Measurements from ENCODE around the gene HTATIP2.

Gene HTATIP2

GRCh38 chr11:20363500-20364340, at the start of gene HTATIP2:
Gene HTATIP2 (plus strand): TSS chr11:20363714. CDS start chr11:20364238, 524 bp downstream.
- Mint-ChIP-seq H3K4me3 (peak within 1 kb of the TSS; percentile 80), H3K36me3 (peaks cover 42% of the 10 kb centered on the region)

DNA sequence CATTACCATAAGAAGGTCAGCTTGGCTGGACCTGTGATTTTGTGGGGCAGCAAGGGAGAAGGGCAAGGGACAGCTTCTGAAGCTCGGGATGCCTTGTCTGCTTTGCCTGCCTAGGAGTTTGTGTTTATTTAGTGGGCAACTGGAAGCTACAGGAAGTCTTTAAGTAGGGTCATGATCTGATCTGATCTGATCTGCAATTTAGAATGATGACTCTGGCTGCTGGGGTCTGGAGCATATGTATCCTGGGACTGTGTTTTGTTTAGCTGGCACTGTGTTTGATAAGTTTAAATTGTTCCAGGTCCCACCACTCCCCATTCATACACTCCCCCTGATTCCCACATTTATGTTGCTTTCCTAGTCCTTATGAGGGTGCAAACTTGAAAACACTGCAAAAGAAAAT, 47.7 kb upstream of the HTATIP2 start:
- H3K4me3 Mint-ChIP-seq, result no peak overlapping the region
- H3K4me1 Mint-ChIP-seq, result no peaks in the 10 kb centered on the region
- CTCF ChIA-PET, result no interaction called here
- no peaks in the 10 kb centered on the region for H3K36me3 Mint-ChIP-seq
- no peak overlapping the region for H3K27ac Mint-ChIP-seq
- DNase-seq, result no peak
- no peaks in the 10 kb centered on the region for H3K9me3 Mint-ChIP-seq
- no peaks in the 10 kb centered on the region for H3K27me3 Mint-ChIP-seq

More at GRCh38 chr11:20363500-20364340, at the start of gene HTATIP2:
- H3K27me3 Mint-ChIP-seq, result no peaks in the 10 kb centered on the region
- peaks cover 5% of the 10 kb centered on the region for H3K9me3 Mint-ChIP-seq
- CTCF ChIA-PET, result interaction anchor here (1.0 to 3.3 kb wide), 3 partner anchors 8 to 34 kb away, joined by 3 to 12 read pairs (median 4); no protein-coding TSS in a partner anchor
- peak within 1 kb of the TSS; percentile 88 for H3K27ac Mint-ChIP-seq
- peaks cover 74% of the 10 kb centered on the region for H3K4me1 Mint-ChIP-seq
- DNase-seq, result peak; percentile 84

GRCh38 chr11:20321177-20321576, 42.3 kb upstream of the HTATIP2 start:
- CTCF ChIA-PET, result interaction anchor here (1.8 kb wide), 1 partner anchor 32 kb away, joined by 7 read pairs; no protein-coding TSS in a partner anchor
- H3K27me3 Mint-ChIP-seq, result peaks cover 9% of the 10 kb centered on the region
- no peak for DNase-seq

DNA sequence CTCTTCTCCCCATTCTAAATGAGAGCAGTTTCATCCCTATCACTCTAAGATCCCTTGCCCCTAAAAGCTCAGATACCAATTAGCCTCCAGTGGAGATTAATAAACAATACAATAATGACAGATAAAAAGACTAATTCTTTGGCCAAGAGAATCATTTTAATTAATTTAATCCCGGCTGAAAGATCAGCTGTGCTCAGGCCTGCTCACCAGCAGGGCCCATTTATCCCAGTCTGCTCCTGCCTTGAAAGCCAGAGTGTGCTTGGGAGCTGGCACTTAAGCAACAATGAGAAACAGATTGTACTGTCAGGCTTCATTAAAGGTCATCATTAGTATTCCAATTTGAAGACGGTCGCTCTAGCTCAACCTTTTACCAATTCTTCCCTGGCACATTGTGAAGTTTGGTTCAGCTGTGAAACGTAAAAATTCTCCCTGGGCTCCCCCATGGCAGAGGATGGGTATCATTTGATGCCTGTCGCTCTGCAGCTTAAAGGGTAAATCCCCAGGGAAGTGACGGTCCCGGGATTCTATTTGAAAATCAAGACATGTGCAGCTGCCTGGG, 36.1 kb upstream of the HTATIP2 start:
- H3K36me3 Mint-ChIP-seq, result no peaks in the 10 kb centered on the region
- no peak overlapping the region for H3K27ac Mint-ChIP-seq
- no peaks in the 10 kb centered on the region for H3K9me3 Mint-ChIP-seq
- no peaks in the 10 kb centered on the region for H3K4me1 Mint-ChIP-seq
- H3K27me3 Mint-ChIP-seq, result peaks cover 13% of the 10 kb centered on the region
- CTCF ChIA-PET, result no interaction called here
- DNase-seq, result no peak
- H3K4me3 Mint-ChIP-seq, result no peak overlapping the region

More at GRCh38 chr11:20321177-20321576, 42.3 kb upstream of the HTATIP2 start:
- Mint-ChIP-seq H3K36me3 (no peaks in the 10 kb centered on the region), H3K9me3 (no peaks in the 10 kb centered on the region), H3K27ac (no peak overlapping the region), H3K4me1 (no peaks in the 10 kb centered on the region), H3K4me3 (no peak overlapping the region)

GRCh38 chr11:20336056-20336455, 27.5 kb upstream of the HTATIP2 start:
- CTCF ChIA-PET, result interaction anchor here (1.5 kb wide), 1 partner anchor 208 kb away, joined by 3 read pairs; no protein-coding TSS in a partner anchor
- H3K27me3 Mint-ChIP-seq, result peaks cover 19% of the 10 kb centered on the region
- H3K36me3 Mint-ChIP-seq, result no peaks in the 10 kb centered on the region

DNA sequence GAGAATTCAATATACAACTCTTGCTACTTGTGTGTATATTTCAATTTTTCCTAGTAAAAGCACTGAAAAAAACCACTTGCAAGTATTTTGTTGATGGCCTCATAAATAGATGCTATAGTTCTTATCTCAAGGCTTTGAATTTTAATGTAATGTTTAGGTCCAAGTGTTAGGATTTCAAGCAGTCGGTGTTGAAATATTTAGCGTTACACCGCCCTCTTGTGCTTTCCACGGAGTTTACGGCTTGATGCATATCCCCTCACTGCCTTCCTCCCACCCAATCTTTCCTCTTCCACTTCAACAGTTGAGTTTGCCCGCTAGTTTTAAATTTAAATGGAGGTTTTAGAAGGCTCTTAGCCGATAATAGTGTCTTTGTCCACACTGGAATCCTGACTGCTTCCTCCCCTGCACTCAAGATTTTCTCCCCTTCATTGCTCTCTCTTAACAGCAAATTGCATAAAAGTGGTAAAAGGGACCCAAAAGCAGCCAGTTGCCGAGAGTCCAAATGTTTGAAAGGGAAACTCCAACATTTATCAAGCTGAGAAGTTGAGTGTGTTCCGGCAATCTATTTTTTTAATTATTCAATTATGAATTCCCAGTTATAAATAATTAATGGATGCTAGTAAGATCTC, 25.9 kb upstream of the HTATIP2 start:
- H3K27ac Mint-ChIP-seq, result no peak overlapping the region
- H3K36me3 Mint-ChIP-seq, result no peaks in the 10 kb centered on the region
- H3K9me3 Mint-ChIP-seq, result no peaks in the 10 kb centered on the region
- H3K27me3 Mint-ChIP-seq, result peaks cover 31% of the 10 kb centered on the region
- peaks cover 3% of the 10 kb centered on the region for H3K4me1 Mint-ChIP-seq
- CTCF ChIA-PET, result no interaction called here
- H3K4me3 Mint-ChIP-seq, result no peak overlapping the region
- peak; percentile 22 for DNase-seq

More at GRCh38 chr11:20336056-20336455, 27.5 kb upstream of the HTATIP2 start:
- H3K27ac Mint-ChIP-seq, result no peak overlapping the region
- H3K4me3 Mint-ChIP-seq, result no peak overlapping the region
- H3K4me1 Mint-ChIP-seq, result no peaks in the 10 kb centered on the region
- no peaks in the 10 kb centered on the region for H3K9me3 Mint-ChIP-seq
- no peak for DNase-seq

- peak; percentile 31 for DNase-seq
- Mint-ChIP-seq H3K27me3 (peaks cover 62% of the 10 kb centered on the region), H3K9me3 (no peaks in the 10 kb centered on the region), H3K27ac (no peak overlapping the region), H3K4me3 (no peak overlapping the region), H3K36me3 (no peaks in the 10 kb centered on the region), H3K4me1 (peaks cover 3% of the 10 kb centered on the region)
- CTCF ChIA-PET, result interaction anchor here (1.2 to 1.4 kb wide), 3 partner anchors 9 to 211 kb away, joined by 3 read pairs; no protein-coding TSS in a partner anchor
Observed at GRCh38 chr11:20342347-20343141, 21.0 kb upstream of the HTATIP2 start.

DNA sequence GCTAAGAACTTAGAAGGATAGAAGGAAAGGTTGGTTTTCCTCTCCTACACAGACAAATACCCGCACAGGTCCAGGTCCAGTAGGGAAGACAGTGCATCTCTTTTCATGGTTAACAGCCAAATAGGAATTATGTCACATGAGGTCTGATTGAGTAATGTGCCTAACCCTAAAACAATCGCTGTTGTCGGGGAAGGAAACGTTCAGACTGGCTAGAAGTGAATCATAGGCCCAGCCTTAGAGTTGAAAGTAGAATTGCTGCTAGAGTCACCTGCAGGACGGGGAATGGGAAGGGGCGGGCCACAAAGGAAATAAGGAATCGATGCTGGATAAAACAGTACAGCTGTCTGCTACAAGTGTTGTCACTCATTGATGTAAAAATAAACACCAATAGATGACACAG, 12.4 kb upstream of the HTATIP2 start:
- Mint-ChIP-seq H3K4me1 (peaks cover 4% of the 10 kb centered on the region), H3K27ac (no peak overlapping the region), H3K4me3 (no peak overlapping the region), H3K9me3 (no peaks in the 10 kb centered on the region), H3K27me3 (peaks cover 25% of the 10 kb centered on the region), H3K36me3 (no peaks in the 10 kb centered on the region)
- DNase-seq, result no peak
- CTCF ChIA-PET, result interaction anchor here (3.4 to 6.3 kb wide), 2 partner anchors 219 to 224 kb away, joined by 22 to 96 read pairs; no protein-coding TSS in a partner anchor

- Mint-ChIP-seq H3K4me1 (peaks cover 4% of the 10 kb centered on the region), H3K36me3 (no peaks in the 10 kb centered on the region), H3K27me3 (peaks cover 25% of the 10 kb centered on the region), H3K9me3 (no peaks in the 10 kb centered on the region), H3K4me3 (no peak overlapping the region), H3K27ac (no peak overlapping the region)
- no peak for DNase-seq
- CTCF ChIA-PET, result interaction anchor here (0.8 to 6.3 kb wide), 6 partner anchors 17 to 399 kb away, joined by 3 to 96 read pairs (median 6); no protein-coding TSS in a partner anchor
Observed at GRCh38 chr11:20351751-20352262, 11.7 kb upstream of the HTATIP2 start.

DNA sequence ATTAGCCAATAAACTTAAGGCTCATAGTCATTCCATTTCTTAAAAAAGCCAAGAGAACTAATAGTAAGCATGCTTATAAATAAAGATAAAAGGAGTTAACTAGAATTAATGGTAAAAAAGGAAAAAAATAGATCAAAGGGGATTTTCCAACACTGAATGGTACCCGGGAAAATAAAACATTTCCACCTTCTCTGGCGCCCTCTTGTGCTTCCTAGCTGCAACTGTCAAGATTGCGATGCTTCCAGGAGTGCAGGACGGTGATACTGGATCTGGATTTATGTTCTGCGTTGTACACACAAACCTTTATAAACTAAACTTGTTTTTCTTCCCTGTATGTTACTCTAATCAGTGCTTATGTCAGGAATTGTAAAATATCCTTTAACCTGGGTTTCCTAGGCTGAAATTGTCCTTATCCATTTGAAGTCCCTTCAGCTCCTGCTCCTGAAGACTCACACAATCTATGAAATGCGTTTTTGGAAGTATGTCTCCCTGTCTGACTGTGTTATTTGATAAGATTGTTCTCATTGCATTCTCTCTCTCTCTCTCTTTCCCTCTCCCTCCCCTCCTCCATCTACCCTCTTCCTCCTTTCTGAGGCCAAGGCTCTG, 9.6 kb upstream of the HTATIP2 start:
- DNase-seq, result peak; percentile 37
- peaks cover 4% of the 10 kb centered on the region for H3K4me1 Mint-ChIP-seq
- H3K27me3 Mint-ChIP-seq, result peaks cover 20% of the 10 kb centered on the region

DNA sequence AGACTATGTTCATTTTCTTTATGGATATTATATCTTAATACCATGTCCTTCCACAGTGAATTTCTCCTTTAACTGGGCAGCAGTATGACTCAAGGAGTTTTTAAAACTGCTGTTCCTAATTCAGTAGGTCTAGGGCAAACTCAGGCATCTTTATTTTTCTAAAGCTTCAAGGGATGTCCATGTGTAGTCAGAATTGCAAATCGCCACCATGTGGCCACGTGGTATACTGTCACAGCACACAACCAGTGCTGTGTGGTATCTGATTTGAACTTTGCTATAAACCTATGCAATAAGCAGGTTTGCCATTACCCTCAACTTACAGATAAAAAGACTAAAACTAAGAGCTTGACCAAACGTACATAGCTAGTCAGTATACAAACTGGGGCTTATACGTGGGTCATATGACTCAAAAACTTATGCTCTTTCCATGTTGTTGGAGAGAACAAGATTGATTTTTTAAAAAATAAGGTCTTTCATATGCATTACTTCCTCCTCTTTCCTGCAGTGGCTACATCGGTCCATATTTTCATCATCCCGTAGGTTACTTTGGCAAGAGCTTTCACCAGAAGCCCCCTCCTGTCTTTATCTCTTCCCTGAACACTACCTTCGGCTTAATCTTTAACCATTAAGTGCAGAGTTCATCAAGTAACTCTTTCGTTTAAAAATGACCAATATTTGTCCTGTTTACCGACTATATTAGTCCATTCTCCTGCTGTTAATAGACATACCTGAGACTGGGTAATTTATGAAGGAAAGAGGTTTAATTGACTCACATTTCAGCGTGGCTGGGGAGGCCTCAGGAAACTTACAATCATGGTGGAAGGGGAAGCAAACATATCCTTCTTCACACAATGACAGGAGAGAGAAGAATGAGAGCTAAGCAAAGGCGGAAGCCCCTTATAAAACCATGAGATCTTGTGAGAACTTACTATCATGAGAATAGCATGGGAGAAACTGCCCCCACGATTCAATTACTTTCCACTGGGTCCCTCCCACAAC, 8.0 kb upstream of the HTATIP2 start:
- H3K4me3 Mint-ChIP-seq, result no peak overlapping the region
- CTCF ChIA-PET, result interaction anchor here (1.1 to 6.3 kb wide), 8 partner anchors 9 to 228 kb away, joined by 3 to 96 read pairs (median 6); partner anchors contain the start of gene HTATIP2
- peaks cover 17% of the 10 kb centered on the region for H3K27me3 Mint-ChIP-seq
- peaks cover 6% of the 10 kb centered on the region for H3K36me3 Mint-ChIP-seq
- H3K9me3 Mint-ChIP-seq, result peaks cover 2% of the 10 kb centered on the region
- H3K27ac Mint-ChIP-seq, result no peak overlapping the region
- peak; percentile 63 for DNase-seq
- peaks cover 13% of the 10 kb centered on the region for H3K4me1 Mint-ChIP-seq

More for the DNA sequence above, 9.6 kb upstream of the HTATIP2 start:
- no peak overlapping the region for H3K4me3 Mint-ChIP-seq
- no peaks in the 10 kb centered on the region for H3K9me3 Mint-ChIP-seq
- no peak overlapping the region for H3K27ac Mint-ChIP-seq
- CTCF ChIA-PET, result interaction anchor here (0.8 to 6.3 kb wide), 16 partner anchors 10 to 227 kb away, joined by 3 to 96 read pairs (median 4); no protein-coding TSS in a partner anchor
- H3K36me3 Mint-ChIP-seq, result no peaks in the 10 kb centered on the region

DNA sequence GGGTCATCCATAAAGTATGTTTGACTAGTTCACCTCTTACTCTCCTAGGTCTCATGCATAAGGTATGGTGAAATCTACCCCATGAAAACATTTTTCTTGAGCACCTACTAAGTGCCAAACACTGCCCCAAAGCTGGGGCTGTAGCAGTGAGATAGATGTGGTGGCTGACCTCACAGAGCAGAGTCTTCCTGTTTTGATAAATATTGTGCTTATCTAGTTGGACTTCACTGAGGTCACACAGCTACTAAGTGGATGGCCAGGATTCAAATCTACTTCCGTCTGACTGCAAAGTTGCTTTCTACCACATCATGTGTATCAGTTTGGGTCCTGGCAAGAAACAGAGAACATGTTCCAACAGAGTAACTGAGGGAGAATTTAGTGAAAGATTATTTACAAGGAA, 6.4 kb upstream of the HTATIP2 start:
- Mint-ChIP-seq H3K4me3 (no peak overlapping the region), H3K9me3 (peaks cover 5% of the 10 kb centered on the region)
- CTCF ChIA-PET, result interaction anchor here (1.8 kb wide), 1 partner anchor 229 kb away, joined by 6 read pairs; no protein-coding TSS in a partner anchor

More for the DNA sequence above, 6.4 kb upstream of the HTATIP2 start:
- peaks cover 19% of the 10 kb centered on the region for H3K4me1 Mint-ChIP-seq
- H3K27me3 Mint-ChIP-seq, result peaks cover 17% of the 10 kb centered on the region
- peaks cover 10% of the 10 kb centered on the region for H3K36me3 Mint-ChIP-seq
- DNase-seq, result no peak
- H3K27ac Mint-ChIP-seq, result no peak overlapping the region

All from activated naive CD4-positive, alpha-beta T cell treated with anti-CD3 and anti-CD28 coated beads, Interleukin-2, amount 10 ng/mL, durations not matched to agents 7 days and 5 days (primary cell).